ENCODE measurements around the gene LRFN2. TPM values are rescaled to one million over a fixed set of nuclear protein-coding genes. Genes with fewer than 3 reads are reported as not detected.

LRFN2 gene
- not detected in 5 replicates for total RNA-seq (2022; extraction: Qiagen RNA extraction; ENCODE audit: low read depth)

GRCh38 chr6:40587240-40588069 is at the start of gene LRFN2:
Gene LRFN2 (minus strand): TSS chr6:40587364.

Data from A549 treated with ZK216348 at 1 μM for 4 hours (cell line).